Mesothelial cell of epicardium (in vitro differentiated cells): ENCODE results near the gene CCL15. TPM values are rescaled to one million over a fixed set of nuclear protein-coding genes. Genes with fewer than 3 reads are reported as not detected.
A peak's percentile ranks its signal among the peaks of the same experiment; 100 is the strongest.

Experiments used
- DNase-seq, 2 experiments: peaks; one replicate each; pipeline ENCODE4 v3.0.0; 2021; ENCODE audit warnings: low spot score in 2 of 2; ENCODE audit not compliant: unreplicated experiment in 2 of 2
- H3K27ac Mint-ChIP-seq: 2 replicates; pipeline ENCODE4 v1.8.0; 2021; ENCODE audit warnings: mixed read lengths
- H3K27me3 Mint-ChIP-seq: 2 replicates; pipeline ENCODE4 v1.8.0; 2021; ENCODE audit warnings: low read depth, mixed read lengths
- H3K36me3 Mint-ChIP-seq: 2 replicates; pipeline ENCODE4 v1.8.0; 2021; ENCODE audit warnings: mixed read lengths
- H3K4me1 Mint-ChIP-seq: 2 replicates; pipeline ENCODE4 v1.8.0; 2021; ENCODE audit warnings: mixed read lengths
- H3K4me3 Mint-ChIP-seq: 2 replicates; pipeline ENCODE4 v1.8.0; 2021; ENCODE audit warnings: mild to moderate bottlenecking, moderate library complexity, mixed read lengths
- H3K9me3 Mint-ChIP-seq: 2 replicates; pipeline ENCODE4 v1.8.0; 2021; ENCODE audit warnings: mixed read lengths
- CTCF ChIP-seq: fragments of 200-600 bp; sonication (generic); IDR thresholded peaks from one replicate; pipeline ENCODE4 v1.5.0; 2021; ENCODE audit warnings: antibody characterized with exemption; ENCODE audit not compliant: unreplicated experiment
- total RNA-seq: library from RNA; stranded (reverse); gene quantifications from 3 replicates; pipeline ENCODE4 v1.2.1, GENCODE V29; 2021

Gene CCL15
- total RNA-seq, 1 donor from 2014 or later: not detected

- no peak overlapping the region for H3K27ac Mint-ChIP-seq
- no peaks in the 10 kb centered on the region for H3K4me1 Mint-ChIP-seq
- DNase-seq: peak in 1 of 2 experiments; percentile 38
- no peak overlapping the region for H3K4me3 Mint-ChIP-seq
- no peaks in the 10 kb centered on the region for H3K36me3 Mint-ChIP-seq
- no peaks in the 10 kb centered on the region for H3K9me3 Mint-ChIP-seq
- peaks cover 52% of the 10 kb centered on the region for H3K27me3 Mint-ChIP-seq
- TF ChIP-seq CTCF: no peak
These were observed 19.4 kb downstream of the CCL15 start for GRCh38 chr17:35981908-35982330.

GRCh38 chr17:35981246-35981645, 20.1 kb downstream of the CCL15 start, which contains the start of gene CCL16:
TSS of gene CCL16 (minus strand) at chr17:35981497. CDS start at chr17:35981420, 77 bp downstream.
- peaks cover 50% of the 10 kb centered on the region for H3K27me3 Mint-ChIP-seq
- H3K9me3 Mint-ChIP-seq: no peaks in the 10 kb centered on the region
- H3K27ac Mint-ChIP-seq: no peak within 1 kb of the TSS
- no peaks in the 10 kb centered on the region for H3K4me1 Mint-ChIP-seq
- H3K36me3 Mint-ChIP-seq: no peaks in the 10 kb centered on the region
- DNase-seq: peak in 1 of 2 experiments; percentile 13
- TF ChIP-seq CTCF: no peak
- no peak within 1 kb of the TSS for H3K4me3 Mint-ChIP-seq

- H3K9me3 Mint-ChIP-seq: no peaks in the 10 kb centered on the region
- no peak overlapping the region for H3K4me3 Mint-ChIP-seq
- H3K4me1 Mint-ChIP-seq: no peaks in the 10 kb centered on the region
- H3K27me3 Mint-ChIP-seq: peaks cover 36% of the 10 kb centered on the region
- DNase-seq: peak in 1 of 2 experiments; percentile 14
- no peak for TF ChIP-seq CTCF
- H3K27ac Mint-ChIP-seq: no peak overlapping the region
- no peaks in the 10 kb centered on the region for H3K36me3 Mint-ChIP-seq
These were observed 23.0 kb downstream of the CCL15 start for GRCh38 chr17:35978346-35978745.

GRCh38 chr17:35977509-35977908, 23.8 kb downstream of the CCL15 start:
- H3K27me3 Mint-ChIP-seq: peaks cover 31% of the 10 kb centered on the region
- no peaks in the 10 kb centered on the region for H3K36me3 Mint-ChIP-seq
- TF ChIP-seq CTCF: no peak
- no peak overlapping the region for H3K4me3 Mint-ChIP-seq
- H3K9me3 Mint-ChIP-seq: no peaks in the 10 kb centered on the region
- H3K4me1 Mint-ChIP-seq: no peaks in the 10 kb centered on the region
- peak in 1 of 2 experiments; percentile 20 for DNase-seq
- no peak overlapping the region for H3K27ac Mint-ChIP-seq

- H3K4me3 Mint-ChIP-seq: no peak overlapping the region
- no peak for TF ChIP-seq CTCF
- H3K4me1 Mint-ChIP-seq: no peaks in the 10 kb centered on the region
- peaks cover 22% of the 10 kb centered on the region for H3K27me3 Mint-ChIP-seq
- H3K9me3 Mint-ChIP-seq: no peaks in the 10 kb centered on the region
- no peaks in the 10 kb centered on the region for H3K36me3 Mint-ChIP-seq
- peak in 1 of 2 experiments; percentile 24 for DNase-seq
- no peak overlapping the region for H3K27ac Mint-ChIP-seq
These were observed 27.8 kb downstream of the CCL15 start for GRCh38 chr17:35973333-35974260.
